Stromal cell of bone marrow (primary cell): ENCODE data around the gene PDLIM7.
"Not testable (repeated sequence)": the region's sequence is repeated elsewhere in the genome, so short reads cannot be mapped to it uniquely, and the experiment has no call there.

Experiments
- DNase-seq: peaks from one replicate; pipeline ENCODE4 v3.0.0-alpha.2; 2012; ENCODE audit warnings: low read depth

The PDLIM7 gene

DNA sequence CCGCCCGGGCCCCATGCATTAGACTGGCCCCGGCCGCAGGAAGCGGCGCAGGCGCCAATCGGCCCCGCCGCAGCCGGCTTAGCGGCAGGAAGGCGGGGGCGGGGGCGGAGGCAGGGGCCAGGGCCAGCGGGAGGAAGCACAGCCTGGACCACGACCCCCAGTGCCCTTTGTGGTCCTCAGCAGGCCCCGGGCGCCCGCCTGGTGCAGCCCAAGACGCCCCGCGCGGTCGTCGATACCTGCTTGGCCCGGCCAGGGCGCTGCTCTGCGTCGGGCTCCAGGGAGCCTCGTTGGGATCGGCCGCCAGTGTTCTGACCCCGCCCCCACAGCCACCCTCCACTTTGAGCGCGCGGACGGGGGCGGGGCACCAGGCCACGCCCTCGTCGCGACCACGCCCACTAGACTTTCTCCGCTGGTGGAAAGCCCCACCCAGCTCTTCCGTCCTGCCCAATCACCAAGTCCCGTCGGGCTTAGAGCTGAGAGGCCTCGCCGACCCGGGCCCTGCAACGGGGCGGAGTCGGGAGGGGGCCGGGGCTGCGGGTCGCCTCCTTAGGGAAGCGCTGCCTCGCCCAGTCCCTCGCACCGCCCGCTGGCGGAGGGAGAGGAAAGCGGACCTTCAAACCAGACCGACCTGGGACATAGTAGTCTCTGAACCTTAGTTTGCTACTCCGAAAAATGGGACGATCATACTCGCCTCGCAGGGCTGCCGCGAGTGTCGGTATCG lies at the start of gene PDLIM7:
TSS of gene PDLIM7 (minus strand) at position 313 of the 721 bp plus-strand sequence. CDS start 1,092 bp downstream, outside the sequence.
- DNase-seq, result peak; percentile 90

DNA sequence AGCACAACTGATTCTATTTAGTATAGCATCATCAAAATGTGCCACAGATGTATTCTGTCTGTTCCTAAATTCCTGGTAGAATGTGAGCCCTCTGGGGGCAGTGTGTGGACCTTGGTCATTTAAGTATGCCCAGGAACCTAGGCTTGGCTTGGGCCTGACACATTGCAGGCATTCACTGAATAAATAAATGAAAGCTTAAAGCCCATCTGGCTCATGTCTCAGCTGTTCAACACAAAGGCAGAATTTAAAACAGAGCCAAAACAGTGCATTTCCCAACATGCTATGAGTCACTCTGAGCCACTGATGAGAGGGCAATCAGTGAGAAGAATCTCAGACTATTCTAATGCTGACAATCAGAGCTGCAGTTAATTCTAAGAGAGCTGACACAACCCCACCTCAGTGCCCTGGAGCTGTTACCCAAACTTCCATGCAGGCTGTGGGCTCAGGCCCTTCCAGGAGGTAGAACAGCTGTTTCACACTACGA lies 48.9 kb upstream of the PDLIM7 start:
- peak; percentile 98 for DNase-seq

DNA sequence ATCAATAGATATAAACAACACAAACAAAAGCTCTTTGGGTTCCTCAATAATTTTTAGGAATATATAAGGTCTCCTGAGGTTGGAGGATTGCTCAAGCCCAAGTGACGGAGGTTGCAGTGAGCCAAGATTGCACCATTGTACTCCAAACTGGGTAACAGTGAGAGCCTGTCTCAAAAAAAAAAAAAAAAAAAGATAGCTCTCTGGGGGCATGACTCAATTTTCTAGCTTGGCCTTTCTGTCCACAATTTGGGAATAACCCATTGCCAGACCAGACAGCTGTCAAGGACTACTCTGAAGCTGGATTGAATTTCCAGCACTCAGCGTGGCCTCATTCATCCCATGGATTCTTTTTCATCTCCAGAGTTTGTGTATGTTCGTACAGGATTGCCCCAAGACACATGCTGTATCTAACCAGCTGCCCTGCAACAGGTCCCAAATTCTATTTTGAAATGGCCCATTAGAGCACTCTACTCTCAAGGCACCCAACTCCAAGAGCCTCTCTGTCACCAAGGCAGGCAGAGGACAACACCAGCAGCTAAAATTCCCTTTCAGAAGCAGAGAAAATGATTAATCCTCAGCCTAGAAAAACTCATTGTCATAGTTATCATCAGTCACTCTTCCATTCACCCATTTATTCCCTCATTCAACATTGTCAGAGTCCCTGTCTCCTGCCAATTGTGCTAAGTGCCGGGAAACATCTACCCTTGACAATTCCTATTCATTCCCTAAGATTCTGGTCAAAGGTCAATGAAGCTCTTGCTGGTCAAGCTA lies 48.3 kb upstream of the PDLIM7 start:
- DNase-seq, result peak; percentile 95

DNA sequence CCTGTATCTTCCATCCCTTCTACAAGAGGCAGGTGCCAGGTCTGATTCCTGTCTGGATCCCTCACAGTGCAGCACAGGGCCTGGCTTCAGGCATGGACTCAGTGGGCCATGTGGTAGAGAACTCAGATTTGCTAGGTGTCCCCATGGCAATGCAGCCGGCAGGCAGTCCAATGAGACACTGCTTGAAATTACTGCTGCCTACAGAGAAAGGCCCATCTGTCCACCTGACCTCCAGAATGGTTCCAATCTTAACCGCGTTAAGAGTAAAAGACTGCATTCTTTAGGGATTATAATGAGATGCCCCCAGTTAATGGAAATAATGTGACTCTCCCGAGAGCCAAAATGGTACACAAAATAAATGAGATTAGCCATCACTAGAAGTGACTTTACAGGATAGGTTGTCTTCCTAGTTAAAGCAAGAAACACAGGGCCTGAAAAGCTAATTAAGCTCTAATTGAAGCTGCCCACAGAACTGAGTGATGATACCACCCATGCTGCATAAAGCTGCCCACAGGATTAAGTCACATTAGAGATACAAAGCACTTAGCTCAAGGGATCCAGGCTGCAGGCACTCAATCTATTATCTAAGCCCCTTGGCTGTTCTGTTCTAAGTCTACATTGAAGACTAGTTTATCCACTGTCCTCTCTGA lies 45.5 kb upstream of the PDLIM7 start:
- no peak for DNase-seq

GRCh38 chr5:177540438-177540837 lies 43.0 kb upstream of the PDLIM7 start:
- no peak for DNase-seq

DNA sequence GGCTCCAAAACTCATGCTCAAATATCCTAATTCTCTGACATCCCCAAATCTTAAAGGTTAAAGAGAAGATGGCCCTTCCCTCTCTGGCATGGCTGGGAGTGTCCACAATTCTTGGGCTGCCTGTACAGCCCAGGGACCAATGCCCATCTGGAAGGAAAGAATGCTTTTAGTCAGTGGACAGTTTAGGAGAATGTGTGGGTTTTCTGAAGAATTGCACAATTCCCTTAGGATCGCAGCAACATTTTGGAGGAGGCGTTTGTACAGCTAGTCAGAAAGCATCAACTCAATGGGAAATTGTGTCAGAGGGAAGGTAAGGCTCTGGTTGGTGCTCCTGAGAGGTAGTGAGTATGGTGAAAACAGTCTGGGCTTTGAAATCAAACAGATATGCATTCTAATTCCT lies 42.0 kb upstream of the PDLIM7 start:
- peak; percentile 93 for DNase-seq

DNA sequence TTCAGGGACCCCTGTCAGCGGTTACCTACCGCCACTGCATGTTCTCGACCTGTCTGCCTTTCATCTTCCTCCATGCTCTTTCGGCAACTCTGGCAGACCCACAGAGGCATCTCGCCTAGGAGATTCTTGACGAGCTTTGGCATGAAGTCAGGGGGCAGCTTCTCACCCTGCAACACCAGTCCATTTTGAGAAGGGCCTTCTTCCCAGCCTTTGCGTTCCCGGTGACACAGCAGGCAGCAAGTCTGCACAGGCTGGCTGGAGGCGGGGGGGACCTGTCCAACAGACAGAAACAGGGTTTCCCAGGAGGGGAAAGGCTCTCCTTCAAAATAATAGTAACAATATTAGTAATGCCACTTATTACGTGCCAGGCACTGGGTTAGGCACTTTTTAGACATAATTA lies 41.5 kb upstream of the PDLIM7 start:
- no peak for DNase-seq

- DNase-seq, result peak; percentile 64
Measured at GRCh38 chr5:177537389-177538361, 40.3 kb upstream of the PDLIM7 start.

DNA sequence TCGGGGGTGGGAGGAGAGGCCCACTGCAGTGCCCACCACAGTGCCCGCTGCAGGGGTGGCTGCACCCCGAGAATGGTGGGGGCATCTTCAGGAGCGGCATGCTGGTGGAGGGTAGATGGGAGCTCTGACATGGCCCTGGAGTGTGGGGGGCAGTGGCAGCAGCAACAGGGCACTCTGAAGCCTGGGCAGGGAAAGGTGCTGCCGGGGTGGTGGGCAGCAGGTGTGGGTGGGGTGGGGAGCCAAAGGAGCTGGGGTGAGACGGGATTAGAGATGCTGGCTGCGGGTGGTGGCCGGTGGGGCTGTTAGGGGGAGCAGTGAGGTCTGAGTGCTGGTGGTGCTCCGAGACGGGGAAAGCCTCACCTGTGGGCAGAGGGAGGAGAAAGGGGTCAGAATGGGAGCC lies 39.0 kb upstream of the PDLIM7 start:
- DNase-seq, result no peak

- no peak for DNase-seq
Measured at GRCh38 chr5:177535125-177535524, 37.7 kb upstream of the PDLIM7 start.

- DNase-seq, result not testable (repeated sequence)
Measured at GRCh38 chr5:177534433-177534832, 37.0 kb upstream of the PDLIM7 start.

DNA sequence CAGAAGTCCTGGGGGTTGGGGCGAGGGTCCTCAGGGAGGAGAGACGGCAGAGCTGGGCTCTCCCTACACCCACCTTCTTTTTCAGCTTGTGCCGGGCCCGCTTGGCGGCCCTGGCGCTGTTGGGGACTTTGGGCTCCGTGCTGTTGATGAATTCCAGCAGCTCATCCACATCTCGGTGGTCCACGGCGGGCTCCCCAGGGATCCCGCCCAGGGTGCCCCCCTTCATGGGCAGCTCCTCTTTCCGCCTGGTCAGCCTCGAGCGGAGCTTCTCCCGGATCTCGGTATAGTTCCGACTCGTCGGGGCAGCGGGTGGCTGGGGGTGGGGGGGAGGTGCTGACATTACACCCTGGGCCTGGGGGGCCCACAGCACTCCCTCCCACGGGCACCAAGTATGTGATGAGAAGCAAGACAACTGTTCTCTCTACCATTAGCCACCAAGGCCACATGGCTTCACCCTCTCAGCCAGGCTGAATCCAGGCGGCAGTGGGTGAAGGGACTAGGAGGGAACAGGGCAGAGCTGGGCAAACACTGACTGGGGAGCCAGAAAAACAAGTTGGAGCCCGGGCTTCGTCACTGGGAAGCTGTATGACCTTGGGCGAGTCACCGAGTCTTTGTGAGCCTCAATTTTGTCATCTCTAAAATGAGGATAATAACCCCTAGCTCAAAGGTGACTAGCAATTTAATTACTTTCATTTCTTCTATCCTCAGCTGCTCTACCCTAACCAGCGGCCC lies 34.0 kb upstream of the PDLIM7 start:
- DNase-seq, result no peak

- no peak for DNase-seq
Measured at GRCh38 chr5:177530638-177531037, 33.2 kb upstream of the PDLIM7 start.

DNA sequence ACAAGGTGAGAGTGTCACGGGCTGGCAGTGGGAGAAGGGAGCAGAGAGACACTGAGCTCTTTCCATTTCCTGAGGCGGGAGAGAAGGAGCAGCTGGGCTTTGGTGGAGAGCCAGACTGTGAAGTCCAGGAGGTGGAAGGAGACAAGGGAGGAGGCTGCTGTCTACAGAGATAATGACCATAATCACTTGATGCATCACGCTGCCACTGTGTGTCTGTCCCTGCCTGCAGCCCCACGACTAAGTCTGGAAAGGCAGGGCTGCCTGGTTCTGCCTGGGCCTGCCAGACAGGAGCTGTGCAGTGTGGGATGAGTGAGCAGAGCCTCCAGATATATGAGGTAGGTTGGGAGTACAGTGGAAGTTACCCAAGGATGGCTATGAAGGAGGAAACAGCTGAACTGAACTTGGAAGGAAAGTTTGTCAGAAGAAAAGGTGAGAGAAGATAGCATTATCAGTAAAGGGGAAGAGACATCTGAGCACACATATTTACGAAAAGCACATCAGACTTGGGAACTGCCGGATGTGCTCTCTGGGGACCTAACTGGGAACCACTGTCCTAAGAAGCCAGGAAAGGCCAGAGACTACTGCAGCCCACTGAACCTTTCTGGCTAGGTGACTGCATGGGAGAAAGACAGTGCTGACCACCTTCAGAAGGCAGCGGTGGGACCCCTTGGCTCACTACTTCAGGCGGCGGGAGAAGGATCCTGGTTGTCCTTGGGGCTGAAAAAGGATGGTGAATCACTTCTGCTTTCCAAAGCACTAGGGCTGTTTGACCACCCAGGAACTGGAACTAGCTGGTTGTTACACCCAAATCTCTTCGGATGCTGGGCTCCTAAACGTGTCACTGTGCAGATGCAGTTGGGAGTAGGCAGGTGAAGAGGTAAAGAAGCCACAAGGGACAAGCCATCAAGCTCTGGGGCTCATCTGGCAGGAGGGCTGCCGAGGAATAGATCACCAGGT lies 32.1 kb upstream of the PDLIM7 start:
- DNase-seq, result no peak

- DNase-seq, result no peak
Measured at GRCh38 chr5:177528631-177529030, 31.2 kb upstream of the PDLIM7 start.

GRCh38 chr5:177527595-177527994 lies 30.2 kb upstream of the PDLIM7 start:
- no peak for DNase-seq

DNA sequence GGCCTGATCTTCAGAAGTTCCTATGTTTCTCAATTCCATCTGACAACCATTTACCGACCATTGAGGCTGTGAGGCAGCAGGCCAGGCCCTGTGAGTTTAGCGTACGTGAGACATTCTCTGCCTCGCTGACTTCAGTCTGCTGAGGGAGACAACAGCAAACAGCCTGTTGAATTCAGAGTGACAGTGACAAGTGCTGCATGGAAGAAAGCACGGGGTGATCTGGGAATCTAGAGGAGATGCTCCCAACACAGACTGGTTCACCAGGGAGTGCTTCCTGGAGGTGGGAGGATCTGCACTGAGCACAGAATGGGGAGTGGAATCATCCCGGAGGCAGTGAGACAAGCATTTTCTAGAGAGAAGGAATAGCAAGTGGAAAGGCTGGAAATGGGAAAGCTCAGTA lies 29.4 kb upstream of the PDLIM7 start:
- no peak for DNase-seq

GRCh38 chr5:177526191-177526590 lies 28.8 kb upstream of the PDLIM7 start:
- no peak for DNase-seq

- no peak for DNase-seq
Measured at GRCh38 chr5:177524941-177525655, 27.7 kb upstream of the PDLIM7 start.
